HG03025 (cell line): ENCODE data around the gene PUM2.

Source experiments
- ATAC-seq: cut with Tn5 transposase; IDR thresholded peaks from one replicate; pipeline ENCODE4 v1.9.1; 2021; ENCODE audit warnings: mild to moderate bottlenecking, moderate library complexity; ENCODE audit not compliant: unreplicated experiment, low FRiP score

The PUM2 gene

DNA sequence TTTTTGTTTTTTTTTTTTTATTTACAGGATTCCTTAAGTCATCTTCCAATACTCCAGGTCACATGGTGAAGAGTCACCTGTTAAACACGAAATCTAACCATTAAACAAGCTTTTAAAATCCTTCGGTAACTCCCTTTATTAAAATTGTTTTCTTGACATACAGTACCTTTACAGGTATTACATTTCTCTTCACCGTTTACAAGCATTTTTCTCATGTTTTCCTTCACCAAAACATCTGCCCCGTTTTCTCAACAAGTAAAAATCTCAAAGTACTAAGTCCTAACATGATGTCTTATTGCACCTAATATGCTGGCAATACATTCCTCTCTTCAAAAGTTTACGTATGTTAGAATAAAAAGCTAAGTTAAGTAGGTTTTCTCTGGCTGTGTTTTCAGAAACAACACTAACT, 1.1 kb downstream of the PUM2 start:
- no peak for ATAC-seq

DNA sequence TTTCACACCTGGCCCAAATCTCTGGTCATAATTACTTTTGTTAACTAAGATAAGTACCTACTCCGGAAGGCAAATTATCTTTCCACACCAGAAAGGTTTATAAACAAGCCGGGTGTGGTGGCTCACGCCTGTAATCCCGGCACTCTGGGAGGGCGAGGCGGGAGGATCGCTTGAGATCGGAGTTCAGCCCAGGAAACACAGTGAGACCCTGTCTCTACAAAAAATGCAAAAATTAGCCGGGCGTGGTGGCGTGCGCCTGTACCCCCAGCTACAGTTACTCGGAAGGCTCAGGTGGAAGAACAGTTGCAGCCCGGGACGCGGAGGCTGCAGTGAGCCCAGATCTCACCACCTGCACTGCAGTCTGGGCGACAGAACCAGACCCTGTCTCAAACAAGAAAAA, 2.1 kb downstream of the PUM2 start:
- no peak for ATAC-seq

DNA sequence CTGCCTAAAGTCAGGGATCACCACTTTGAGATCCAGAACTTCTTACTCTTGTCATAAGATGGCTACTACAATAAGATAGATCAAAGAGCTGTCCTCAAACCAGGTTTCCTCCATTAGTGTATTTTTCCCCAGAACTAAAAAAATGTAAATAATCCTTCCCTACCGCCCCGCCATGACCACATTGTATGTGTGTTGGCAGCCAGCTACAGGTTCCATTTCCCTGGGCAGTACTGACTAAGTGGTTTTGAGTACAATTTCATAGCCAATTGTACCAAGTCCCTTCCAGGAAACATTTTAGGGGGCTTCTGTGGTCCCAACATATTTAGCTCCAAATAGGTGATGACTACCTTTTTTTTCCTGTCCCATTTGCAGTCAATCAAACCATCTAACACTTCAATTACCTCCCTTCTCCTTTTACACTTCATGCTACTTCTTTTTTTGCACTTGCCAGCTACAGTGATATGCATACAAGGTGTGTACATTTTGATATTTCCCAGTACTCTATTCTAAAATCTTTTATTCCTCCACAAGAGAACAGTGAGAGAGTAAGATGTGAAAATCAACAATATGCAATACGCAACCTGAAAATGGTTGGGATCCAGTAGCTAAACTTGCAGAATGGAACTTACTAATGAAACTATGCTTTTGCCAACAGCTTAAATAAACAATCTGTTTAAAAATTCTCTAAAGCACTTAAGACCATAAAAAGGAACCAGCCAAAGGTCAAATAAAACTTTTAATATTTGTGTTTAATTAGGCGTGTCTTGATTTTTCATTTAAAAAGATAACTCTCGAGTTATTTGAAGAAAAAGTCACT, 3.9 kb downstream of the PUM2 start:
- ATAC-seq, result no peak

DNA sequence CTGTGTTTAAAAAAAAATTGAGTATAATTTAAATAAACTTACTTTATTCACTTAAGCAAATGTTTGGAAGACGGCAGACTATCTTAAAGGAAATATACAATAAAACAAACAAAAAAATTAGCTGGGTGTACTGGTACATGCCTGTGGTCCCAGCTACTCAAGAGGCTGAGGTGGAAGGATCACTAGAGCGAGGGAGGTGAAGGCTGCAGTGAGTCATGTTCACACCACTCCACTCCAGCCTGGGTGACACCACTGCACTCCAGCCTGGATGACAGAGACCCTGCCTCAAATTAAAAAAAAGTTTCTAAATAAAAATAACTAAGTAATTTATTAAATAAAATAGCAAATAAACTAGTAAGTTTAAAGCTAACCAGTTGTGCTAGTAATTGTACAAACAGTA, 7.5 kb downstream of the PUM2 start:
- ATAC-seq, result no peak

DNA sequence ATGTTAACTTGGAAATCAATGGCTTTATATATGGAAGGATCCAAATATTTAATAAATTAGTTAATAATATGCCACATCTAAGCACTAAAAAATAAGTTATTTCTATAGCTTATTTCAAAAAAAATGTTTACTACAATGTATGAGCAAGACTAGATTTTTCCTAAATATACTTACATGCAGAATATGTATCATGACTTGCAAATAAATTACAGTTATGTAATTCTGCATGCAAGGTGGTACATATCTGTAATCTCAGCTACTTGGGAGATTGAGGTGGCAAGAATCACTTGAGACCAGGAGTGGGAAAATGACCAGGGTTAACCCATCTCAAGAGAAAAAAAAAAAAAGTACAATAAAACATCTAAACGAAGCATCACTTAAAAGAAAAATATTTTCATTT, 11.6 kb downstream of the PUM2 start:
- ATAC-seq, result no peak

DNA sequence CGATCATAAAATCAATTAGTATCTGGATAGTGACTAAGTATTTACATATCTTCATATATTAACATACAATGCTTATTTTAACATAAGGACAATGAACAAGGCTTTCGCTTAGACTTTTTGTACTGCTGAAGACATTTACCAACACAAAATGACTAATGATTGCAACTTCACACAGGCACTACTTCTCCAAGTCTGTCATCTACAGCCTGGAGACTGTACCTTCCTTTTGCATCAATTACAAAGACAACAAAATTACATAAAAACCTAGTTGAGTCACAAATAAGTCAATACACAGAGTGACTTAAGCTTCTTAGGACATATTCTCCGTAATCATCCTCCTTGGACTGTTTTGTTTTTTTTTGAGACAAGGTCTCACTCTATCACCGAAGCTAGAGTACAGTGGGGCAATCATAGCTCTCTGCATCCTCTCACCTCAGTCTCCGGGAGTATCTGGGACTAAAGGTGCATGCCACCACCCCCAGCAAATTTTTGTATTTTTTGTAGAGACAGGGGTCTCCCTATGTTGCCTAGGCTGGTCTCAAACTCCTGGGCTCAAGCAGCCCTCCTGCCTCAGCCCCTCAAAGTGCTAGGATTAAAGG, 15.9 kb downstream of the PUM2 start:
- no peak for ATAC-seq

DNA sequence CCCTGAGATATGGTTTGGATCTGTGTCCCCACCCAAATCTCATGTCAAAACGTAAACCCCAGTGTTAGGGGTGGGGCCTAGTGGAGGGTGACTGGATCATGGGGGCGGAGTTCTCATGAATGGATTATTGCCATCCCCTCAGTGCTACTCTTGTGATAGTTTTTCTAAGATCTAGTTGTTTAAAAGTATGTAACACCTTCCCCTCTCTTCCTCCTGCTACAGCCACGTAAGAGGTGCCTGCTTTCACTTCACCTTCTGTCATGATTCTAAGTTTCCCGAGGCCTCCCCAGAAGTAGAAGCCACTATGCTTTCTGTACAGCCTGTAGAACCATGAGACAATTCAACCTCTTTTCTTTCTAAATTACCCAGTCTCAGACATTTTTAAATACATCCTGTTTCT, 16.9 kb downstream of the PUM2 start:
- peak; percentile 75 for ATAC-seq

DNA sequence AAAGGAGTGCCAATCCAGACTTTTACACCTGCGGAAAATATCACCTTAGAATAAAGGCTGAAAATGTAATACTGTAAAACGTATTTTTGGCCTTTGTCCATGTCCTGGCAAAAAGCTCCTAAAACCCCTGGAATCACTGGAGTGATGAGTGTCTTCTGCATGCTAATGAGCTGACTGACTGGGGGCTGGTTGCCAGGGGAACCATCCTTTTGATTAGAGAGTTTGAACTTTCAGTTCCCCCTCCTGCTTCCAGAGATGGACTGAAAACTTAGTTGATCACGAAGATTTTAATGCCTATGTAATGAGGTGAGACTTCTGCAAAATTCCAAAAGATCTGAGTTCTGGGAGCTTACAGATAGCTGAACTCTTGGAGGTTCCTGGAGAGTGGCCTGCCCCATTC, 20.5 kb downstream of the PUM2 start:
- no peak for ATAC-seq

DNA sequence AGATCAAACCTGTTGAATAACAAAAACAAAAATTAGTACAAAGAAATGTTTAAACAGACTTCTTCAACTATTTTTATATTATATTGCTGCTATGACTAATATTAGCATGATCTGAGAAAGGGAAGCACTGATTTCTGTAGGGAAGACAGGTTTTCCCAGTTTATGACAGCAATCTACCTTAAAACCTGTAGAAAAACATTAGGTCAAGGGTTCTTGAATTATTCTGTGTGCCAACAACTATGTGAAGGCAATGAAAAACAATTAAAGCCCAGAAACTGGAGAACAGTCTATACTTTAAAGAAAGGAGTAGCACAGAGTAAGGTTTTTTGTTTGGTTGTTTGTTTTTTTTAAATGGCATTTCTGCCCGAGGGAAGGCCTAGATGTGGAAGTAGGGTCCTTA, 23.3 kb downstream of the PUM2 start:
- ATAC-seq, result no peak

DNA sequence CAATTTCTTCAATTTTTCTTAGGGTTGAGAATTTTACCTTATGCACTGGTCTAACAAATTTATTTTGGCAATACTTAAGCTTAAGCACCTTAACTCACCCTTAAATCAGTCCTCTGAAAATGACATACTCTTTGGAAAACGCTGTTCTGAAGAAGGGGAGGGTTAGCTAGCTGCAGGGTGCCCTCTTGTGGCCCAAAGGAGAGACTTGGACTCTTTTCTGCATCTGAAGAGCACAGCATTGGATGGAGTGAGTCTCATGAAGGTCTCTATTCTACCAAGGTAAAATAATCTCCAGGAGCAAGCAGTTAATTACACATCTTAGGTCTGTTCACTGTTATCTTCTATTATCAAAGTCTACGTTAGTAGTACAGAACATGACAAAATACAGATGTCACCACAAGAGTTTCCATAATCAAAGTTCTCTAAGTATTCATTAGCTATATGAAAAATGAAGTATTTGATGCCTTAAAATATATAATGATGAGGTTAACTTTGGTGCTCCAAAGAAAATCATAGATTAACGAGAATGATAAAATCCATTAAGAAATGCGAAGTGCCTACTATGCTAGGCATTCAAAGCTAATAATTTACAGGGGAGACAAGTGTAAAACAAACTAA, 24.4 kb downstream of the PUM2 start:
- ATAC-seq, result no peak

DNA sequence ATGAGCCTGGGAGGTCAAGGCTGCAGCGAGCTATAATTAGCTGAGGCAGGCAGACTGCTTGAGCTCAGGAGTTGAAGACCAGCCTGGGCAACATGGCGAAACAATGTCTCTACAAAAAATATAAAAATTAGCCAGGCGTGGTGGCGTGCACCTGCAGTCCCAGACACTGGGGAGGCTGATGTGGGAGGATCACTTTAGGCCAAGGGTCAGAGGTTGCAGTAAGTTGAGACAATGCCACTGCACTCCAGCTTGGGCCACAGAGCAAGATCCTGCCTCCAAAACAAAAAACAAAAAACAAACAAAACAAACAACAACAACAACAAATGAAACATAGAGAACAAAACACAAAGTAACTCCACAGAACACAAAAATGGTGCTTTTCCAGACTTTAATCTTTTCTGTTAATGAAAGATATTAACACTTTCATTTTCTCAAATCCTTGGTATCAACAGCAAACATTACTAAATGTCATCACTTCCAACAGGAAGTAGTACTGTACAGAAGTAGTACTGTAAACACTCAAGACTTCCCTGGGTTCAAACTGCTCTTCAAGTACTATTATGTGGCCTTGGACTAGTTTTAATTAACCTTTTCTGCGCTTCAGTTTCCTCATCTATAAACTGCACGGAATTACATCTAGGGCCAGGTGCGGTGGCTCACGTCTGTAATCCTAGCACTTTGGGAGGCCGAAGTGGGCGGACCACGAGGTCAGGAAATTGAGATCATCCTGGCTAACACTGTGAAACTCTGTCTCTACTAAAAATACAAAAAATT, 27.9 kb downstream of the PUM2 start:
- no peak for ATAC-seq

DNA sequence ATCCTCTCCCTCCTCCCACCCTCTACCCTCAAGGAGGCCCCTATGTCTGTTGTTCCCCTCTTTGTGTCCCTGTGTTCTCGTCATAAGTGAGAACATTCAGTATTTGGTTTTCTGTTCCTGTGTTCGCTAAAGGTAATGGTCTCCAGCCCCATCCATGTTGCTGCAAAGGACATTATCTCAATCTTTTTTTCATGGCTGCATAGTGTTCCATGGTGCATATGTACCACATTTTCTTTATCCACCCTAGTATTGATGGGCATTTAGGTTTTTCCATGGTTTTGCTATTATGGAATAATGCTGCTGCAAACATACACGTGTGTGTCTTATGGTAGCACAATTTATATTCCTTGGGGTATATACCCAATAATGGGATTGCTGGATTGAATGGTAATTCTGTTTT, 33.0 kb downstream of the PUM2 start:
- no peak for ATAC-seq

DNA sequence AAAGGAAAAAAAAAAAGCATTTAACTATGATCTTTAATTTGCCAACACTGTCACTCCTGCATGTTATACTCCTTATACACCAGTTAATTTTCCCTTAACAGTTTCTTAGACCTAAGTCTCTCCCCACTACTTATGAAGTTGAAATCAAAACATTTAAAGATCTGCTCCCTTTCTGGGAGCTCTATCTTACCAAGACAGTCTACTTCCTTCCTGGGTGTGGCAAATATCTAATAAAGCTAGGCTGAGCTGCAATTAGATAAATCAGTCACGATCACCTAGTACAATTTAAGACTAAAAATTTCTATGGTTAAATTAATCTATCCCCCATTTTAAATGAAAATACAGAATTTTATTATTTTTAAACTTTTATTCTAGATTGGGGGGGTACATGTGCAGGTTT, 33.4 kb downstream of the PUM2 start:
- ATAC-seq, result no peak

DNA sequence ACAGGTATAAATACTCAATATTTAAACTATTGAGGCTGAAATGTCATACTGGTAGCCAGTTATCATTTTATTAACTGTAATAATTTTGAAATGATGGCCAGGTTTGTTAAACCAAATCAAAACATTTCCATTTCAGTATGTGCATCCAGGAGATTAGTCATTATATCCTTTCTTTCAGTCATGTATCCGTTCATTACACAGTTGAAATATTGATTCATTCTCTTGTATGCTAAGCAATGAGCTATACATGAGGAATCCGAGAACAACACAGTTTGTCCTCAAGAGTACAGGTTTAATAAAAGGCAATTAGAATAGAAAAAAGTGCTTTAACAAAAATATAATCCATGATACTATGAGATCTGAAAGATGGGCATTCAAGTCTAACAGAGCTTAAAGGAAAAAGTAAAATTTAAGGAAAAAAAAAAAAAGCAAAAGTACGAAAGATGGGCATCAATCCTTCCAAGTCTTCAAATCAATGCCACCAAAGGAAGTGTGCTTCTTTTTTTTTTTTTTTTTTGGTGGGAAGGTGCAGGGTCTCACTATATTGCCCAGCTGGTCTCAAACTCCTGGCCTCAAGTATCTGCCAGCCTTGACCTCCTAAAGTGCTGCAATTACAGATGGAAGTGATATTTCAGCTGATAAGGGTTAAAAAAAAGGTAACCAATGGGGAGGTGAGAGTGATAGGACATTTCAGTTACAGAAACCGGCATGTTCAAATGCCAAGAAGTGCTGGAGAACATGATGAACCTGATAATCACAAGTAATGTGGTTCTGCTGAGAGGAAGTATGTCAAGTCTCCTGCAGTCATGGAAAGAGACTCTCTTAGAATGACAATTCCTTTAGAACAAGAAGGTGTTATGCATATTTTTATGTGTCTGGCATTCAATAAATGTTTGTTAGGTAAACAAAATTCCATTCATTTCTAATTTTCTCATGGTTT, 35.8 kb downstream of the PUM2 start:
- ATAC-seq, result no peak

DNA sequence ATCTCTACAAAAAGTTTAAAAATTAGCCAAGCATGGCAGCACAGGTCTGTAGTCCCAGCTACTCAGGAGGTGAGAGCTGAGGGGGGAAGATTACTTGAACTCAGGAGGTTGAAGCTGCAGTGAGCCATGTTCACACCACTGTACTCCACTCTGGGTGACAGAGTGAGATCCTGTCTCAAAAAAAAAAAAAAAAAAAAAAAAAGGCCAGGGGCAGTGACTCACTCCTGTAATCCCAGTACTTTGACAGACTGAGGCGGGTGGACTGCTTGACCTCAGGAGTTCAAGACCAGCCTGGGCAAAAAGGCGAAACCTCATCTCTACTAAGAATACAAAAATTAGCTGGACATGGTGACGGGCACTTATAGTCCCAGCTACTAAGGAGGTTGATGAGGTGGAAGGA, 37.0 kb downstream of the PUM2 start:
- ATAC-seq, result no peak

DNA sequence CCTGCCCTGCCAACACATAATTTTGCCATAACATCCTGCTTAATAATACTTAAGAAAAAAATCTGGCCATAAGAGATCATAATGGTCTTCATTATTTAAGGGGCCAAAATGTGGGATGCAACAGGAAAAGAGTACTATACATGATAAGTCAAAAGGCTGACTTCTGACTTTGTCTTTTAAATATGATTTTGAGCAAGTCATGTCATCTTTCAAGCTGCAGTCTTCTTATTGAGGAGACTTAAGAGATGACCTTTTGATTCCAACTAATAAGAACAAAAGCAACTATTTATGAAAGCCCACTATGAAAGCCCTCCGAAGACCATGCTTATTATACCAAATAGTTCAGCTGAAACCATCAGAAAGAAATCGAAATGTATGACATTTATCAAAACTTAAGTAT, 41.6 kb downstream of the PUM2 start:
- no peak for ATAC-seq

DNA sequence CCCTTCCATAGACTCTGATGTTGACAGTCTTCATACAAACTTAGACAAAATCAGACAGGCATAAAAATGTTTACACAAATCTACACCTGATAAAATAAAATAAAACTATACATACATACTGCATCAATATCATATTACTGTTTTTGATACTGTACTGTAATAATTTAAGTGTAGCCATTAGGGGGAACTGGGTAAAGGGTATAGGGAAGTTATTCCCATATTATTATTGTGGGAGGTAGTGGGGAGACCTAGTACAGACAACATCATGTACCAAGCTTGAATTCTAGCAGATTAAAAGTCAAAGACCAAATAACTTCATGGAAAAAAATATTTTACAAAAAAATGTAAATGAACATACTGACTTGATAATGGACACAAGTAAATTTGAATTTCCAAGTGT, 43.3 kb downstream of the PUM2 start:
- ATAC-seq, result no peak

DNA sequence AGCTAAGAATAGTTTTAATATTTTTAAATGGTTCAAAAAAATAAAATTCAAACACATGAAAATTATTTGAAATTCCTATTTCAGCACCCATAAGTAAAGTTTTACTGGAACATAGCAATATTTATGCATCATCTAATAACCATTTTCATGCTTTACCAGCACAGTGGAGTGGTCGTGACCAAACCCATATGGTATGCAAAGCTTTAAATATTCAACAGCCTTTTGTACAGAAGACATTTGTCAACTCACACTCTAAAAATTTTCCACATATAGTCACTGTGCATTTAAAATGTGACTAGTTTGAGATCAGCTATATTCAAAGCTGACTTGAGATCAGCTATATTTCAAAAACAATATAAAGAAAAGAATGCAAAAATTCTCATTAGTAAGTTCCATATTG, 46.2 kb downstream of the PUM2 start:
- ATAC-seq, result no peak

DNA sequence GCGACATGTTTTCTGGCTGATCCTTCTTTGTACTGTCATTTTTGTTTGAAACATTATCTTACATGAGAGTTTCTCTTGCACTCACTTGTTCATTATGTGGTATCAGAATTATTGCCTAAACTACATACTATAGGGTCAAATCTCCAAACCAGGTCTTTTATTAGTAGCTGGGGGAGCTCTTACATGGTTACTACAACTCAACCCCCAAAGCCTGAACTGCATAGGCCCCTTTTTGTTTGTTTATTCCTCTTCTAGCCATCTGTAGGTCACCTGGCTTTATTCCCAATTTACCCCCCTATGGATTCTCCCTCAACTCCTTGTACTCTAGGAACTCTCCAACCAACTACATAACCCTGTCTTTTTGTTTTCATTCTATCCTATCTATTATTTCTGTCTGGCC, 46.7 kb downstream of the PUM2 start:
- no peak for ATAC-seq

DNA sequence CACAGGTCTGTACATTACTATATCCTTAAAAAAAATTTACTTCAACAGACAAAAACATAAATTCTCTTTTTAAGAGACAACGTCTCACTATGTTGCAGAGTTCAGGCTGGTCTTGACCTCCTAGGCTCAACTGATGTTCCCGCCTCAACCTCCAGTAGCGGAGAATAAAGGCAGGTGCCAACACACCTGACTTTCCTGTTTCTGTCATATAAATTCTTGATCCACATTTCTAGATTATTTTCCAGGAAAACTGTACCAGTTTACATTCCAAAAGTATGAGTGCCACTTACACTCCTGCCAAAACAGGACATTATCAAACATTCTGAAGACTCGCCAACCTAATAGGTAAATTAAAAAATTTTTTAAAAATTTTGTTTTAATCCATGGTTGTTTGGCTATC, 48.6 kb downstream of the PUM2 start:
- no peak for ATAC-seq
